ENCODE measurements around the gene SPOCK1.

- no peak for TF ChIP-seq CTCF (IDR thresholded peaks at IDR 0.05)
- no peak for TF ChIP-seq POLR2A (IDR thresholded peaks at IDR 0.05)
- no peak for TF ChIP-seq POLR2AphosphoS5 (IDR thresholded peaks at IDR 0.05)
Measured at GRCh38 chr5:137266186-137266585, 232.9 kb downstream of the SPOCK1 start.

Measured in transverse colon (tissue), 4 donors.